ENCODE measurements around the gene TACO1. TPM values are rescaled to one million over a fixed set of nuclear protein-coding genes. Genes with fewer than 3 reads are reported as not detected.

Gene TACO1
- total RNA-seq, result 14.8 TPM in 2 replicates

DNA sequence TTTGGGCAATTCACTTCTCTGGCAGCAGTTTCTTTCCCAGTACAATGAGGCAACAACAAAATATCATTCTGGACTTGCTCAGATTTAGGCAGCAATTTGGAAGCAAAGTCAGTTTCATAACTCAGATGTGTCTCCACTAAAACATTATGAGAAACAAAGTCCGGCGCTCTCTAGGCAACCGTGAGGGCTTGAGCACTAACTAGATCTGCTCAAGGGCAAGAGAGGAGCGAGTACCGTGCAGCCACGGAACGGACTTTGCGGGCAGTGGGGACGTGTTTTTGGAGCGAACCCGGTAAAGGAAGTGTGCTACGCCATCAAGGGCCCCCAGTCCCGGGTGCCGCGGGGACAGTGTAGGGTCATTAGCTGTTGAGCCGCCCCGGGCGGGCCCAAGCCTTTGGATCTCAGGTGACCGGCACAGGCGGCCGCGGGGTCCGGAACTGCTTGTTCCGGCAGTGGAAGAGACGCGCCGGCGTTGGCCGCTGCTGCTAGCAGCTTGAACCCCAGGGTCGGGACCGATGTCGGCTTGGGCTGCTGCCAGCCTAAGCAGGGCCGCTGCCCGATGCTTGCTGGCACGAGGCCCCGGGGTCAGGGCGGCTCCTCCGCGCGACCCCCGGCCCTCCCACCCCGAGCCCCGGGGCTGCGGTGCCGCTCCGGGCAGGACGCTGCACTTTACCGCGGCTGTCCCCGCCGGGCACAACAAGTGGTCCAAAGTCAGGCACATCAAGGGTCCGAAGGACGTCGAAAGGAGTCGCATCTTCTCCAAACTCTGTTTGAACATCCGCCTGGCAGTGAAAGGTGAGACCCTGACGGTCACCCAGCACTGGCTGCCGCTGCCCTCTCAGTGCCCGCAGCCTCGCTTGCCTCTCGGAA lies at the start of gene TACO1:
Gene TACO1 (plus strand): TSS at position 327 of the 870 bp plus-strand sequence. CDS start 189 bp downstream, at position 516.
- peak; percentile 75 to 83 for DNase-seq (ENCODE audit: low read depth in 2 of 2)

DNA sequence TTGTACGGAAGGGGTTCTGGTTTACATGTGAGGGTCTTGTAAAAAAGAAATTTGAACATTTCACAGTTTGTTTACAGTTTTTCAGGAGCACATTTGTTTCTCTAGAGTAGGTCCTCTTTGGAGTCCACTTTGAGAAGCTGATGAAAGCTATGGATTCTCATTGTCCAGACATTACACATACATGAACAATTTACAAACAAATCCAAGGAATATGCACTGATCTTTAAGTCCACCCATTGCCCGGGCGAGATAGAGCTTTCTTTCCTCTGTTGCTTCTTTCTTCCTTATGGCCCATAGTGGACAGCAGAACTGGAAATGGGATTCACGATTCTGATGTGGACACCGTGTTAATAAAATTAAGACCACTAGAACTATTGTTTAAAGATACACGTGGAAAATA lies 48.5 kb upstream of the TACO1 start:
- no peak for DNase-seq (ENCODE audit: low read depth in 2 of 2)

DNA sequence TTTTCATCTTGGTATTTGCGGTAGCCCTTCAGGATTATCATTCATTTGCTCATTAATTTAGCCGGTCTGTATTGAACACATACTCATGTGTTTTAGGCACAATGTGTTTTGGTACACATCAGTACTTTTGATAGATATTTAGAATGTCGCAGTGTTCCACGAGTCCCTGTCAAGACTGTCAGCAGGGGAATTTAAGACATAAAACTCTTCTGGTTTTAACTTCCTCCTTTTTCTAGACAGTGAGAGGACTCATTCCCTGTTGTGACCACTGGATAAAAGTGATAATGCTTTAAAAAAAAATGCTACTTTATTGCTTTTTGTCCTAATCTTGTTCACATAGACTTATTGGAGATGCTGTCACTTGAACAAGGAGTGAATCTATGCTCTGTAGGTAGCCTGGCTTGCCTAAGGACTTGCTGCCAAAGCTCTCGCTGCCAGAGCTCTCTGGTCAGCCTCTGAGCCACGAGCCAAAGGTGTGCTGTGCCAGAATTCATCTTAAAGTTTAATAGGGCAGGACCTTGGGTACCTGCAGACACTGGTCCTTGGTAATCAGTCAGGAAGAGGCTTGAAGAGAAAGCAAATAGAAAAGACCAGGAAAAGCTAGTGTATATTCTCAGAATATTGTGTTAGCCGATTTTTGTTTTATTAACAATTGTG lies 45.1 kb upstream of the TACO1 start:
- DNase-seq (ENCODE audit: low read depth in 2 of 2), result no peak

DNA sequence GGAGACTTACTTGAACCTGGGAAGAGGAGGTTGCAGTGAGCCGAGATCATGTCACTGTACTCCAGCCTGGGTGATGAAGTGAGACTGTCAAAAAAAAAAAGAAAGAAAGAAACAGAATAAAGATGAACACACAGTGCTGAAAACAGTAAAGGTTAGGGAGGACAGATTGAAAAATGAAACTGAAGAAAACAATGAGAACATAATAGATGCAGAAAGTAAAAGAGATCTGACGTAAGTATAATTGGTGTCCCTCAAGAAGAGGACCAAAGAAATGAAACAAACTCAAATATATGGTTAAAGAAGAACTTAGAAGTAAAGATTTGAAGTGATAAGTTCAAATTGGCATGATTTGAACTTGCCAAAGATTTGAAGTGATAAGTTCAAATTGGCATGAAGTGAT lies 43.3 kb upstream of the TACO1 start:
- DNase-seq (ENCODE audit: low read depth in 2 of 2), result no peak

DNA sequence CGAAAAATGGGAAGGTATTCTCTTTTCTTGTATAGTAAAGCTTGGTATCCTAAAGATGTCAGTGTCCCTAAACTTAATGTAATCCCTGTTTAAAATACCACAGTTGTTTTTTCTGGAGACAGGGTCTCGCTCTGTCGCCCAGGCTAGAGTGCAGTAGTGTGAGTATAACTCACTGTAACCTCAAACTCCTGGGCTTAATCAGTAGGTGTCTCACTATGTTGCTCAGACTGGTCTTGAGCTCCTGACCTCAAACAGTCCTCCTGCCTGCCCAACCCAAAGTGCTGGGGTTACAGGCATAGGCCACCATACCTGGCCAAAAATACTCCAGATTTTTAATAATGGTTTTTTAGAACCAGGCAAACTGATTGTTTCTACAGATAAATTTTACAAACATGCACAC lies 42.3 kb upstream of the TACO1 start:
- DNase-seq (ENCODE audit: low read depth in 2 of 2), result no peak

DNA sequence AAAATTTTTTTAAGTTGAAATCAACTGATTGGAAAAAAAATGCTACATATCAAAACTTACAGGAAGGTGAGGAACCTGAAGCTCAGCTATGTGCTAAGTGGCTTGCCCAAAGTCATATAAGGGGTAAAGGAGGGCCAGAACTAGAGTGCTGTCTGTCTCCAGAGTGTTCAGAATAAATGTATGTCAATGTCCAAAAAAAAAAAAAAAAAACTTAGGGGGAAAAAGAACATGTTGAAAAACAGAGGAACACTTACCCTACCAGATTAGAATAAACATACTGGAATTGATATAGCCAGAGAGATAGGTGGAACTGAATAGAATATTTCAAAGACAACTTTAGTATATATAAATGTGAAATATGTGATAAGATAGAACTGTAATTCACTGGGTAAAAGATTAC lies 38.9 kb upstream of the TACO1 start:
- no peak for DNase-seq (ENCODE audit: low read depth in 2 of 2)

DNA sequence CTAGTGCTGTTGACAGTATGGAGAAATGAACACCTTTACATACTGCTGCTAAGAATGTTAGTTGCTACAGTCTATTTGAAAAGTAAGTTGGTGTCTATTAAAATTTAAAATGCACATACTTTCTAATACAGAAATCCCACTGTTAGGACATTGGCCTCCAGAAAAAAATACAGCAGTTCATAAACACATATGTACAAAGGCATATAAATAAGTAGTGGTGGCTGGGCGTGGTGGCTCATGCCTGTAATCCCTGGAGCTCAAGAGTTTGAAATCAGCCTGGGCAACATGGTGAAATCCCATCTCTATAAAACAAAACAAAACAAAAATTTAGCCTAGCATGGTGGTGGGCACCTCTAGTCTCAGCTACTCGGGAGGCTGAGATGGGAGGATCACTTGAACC lies 37.4 kb upstream of the TACO1 start:
- no peak for DNase-seq (ENCODE audit: low read depth in 2 of 2)

DNA sequence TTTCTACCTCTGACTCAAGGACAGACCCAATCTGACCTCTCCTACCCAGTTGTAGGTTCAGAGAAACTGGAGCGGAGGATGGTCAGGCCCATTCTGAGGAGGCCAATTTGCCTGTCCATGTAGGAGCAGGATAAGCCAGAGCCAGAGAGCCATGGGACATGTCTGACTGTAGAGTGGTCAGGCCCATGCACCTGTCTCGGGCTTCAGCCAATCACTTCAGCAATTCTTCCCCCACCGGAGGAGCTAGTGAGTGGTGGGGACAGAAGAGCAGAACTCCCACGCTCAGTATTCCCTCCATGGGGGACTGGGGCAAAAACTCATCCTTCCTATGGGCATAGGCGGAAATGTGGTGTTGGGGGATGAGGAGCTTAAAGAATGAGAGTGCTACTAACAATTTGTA lies 36.1 kb upstream of the TACO1 start:
- DNase-seq (ENCODE audit: low read depth in 2 of 2), result no peak

DNA sequence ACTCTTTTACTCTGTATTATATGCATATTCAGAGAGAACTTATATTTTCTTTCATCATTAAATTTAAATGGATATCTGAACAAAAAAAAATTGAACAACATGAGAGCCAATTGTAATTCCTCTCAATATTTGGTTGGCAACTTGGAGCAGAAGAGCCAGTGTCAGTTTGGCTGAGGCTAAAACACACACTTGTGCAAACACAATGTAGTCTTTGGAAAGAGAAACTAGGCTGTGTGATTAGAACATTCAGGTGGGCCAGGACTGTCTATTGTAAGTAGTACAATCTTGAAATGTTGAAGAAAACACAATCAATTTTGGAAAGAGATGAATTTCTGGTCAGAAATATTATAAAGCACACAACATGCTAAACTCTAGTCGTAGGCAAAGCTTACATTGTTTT lies 33.5 kb upstream of the TACO1 start:
- DNase-seq (ENCODE audit: low read depth in 2 of 2), result no peak

DNA sequence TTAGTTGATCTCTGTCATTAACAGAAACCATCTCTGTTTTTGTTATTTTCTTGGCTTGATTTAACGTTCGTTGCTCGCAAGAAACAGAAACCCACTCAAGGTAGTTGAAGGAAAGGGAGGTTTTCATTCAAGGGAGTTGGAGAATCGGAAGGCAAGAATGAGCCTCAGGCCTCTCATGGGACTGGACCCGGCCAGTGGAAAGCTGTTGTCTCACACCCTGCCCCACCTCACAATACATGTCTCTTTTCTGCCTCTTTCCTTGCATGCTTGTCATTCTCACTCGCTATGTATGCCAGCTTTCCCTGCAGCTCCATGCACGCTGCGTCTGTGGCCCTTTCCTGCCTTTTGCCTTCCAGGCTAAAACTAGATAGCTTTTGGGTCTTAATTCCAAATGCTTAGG lies 32.1 kb upstream of the TACO1 start:
- no peak for DNase-seq (ENCODE audit: low read depth in 2 of 2)

DNA sequence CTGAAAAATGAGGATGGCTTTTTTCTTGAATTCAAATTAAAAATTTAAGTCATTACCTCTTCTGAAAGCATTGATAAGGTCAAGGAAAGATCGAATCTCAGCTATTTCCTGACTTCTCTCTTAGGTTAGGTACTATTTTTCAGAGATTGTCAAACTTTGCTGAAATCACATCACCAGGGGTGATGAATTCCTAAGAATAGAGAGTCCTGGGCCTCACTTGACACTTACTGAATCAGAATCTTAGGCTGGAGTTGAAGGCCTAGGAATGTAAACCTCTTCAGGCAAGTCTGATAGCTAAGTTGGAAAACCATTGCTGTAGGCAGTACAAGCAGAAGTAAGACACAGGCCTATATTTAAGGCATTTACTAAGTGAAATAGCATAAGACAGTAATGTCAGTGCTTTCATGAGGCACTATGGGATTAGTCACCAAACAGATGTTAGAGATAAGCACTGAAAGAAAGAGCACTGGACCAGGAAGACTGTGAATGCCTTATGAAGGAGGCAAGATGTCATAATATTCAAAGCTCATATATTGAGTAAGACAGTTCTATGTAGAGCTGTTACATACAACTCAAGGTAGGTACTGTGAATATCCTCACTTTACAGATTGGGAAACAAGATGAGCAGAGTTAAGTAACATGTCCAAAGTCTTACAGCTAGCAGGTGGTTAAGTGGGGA lies 28.9 kb upstream of the TACO1 start:
- peak in 1 of 2 donors; percentile 48 for DNase-seq (ENCODE audit: low read depth in 2 of 2)

DNA sequence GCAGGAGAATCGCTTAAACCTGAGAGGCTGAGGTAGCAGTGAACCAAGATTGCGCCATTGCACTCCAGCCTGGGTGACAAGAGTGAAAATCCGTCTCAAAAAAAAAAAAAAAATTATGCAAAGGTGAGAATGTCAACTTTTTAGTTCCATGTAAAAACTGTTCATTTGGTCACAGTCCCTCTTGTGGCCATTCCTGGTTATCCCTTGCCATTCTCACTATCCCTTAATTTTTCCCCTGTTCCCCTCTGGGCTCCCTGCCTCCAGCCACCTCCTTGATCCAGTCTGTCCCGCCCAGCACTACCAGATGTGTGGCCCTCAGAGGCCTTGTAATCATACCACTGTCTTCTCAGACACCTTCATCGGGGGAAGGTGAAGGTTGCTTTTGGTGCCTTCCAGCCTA lies 27.1 kb upstream of the TACO1 start:
- DNase-seq (ENCODE audit: low read depth in 2 of 2), result no peak

DNA sequence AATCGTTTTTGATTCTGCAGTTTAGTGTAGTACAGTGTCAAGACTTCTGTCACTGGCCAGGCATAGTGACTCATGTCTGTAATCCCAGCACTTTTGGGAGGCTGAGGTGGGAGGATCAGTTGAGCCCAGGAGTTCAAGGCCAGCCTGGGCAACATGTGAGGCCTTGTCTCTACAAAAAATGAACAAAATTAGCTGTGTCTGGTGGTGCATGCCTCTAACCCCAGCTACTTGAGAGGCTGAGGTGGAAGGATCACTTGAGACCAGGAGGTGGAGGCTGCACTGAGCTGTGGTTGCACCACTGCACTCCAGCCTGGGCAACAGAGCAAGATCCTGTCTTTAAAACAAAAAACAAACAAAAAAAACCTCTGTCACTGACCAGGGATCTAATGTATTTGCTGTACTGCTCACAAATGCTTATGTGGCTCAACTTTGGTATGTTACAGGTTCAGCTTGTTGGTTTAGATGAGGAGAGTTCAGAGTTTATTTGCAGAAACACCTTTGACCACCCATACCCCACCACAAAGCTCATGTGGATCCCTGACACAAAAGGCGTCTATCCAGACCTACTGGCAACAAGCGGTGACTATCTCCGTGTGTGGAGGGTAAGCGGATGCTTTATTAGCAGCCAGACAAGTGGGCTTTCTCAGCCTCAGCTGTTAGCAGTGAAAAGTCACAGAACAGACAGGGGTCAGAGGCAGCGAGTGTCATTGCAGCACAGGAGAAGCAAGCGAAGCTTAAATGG lies 22.5 kb upstream of the TACO1 start:
- DNase-seq (ENCODE audit: low read depth in 2 of 2), result no peak

DNA sequence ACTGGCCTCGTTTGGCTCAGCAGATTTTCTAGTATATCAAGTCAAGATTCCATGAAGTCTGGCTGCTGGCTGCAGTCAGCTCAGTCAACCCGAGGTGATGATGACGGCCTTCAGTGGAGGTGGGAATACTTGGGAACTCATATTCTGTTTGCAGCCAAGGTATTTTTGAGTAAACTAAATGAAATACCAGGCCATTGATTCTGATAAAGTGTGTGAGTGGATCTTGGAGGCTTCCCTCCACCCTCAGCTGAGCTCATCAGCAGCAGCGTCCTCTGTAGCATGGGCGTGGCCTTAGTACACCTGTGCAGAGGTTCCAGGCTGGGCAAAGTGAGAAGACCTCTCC lies 22.0 kb upstream of the TACO1 start:
- no peak for DNase-seq (ENCODE audit: low read depth in 2 of 2)

DNA sequence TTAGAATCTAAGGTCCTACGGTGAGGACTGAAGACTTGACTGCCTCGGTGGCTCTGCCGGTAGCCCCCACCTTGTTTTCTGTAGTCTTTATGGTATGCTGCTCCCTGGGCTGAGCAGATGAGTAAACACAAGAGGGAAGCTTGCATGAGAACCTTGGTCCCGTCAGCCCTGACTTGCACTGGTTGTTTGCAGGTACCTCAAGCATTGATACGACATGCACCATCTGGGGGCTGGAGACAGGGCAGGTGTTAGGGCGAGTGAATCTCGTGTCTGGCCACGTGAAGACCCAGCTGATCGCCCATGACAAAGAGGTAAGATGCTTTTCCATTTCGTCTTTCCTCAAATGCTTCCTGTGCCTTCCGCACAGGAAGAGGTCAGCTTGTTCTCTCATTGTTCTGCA lies 21.1 kb upstream of the TACO1 start:
- DNase-seq (ENCODE audit: low read depth in 2 of 2), result peak; percentile 91 to 97

DNA sequence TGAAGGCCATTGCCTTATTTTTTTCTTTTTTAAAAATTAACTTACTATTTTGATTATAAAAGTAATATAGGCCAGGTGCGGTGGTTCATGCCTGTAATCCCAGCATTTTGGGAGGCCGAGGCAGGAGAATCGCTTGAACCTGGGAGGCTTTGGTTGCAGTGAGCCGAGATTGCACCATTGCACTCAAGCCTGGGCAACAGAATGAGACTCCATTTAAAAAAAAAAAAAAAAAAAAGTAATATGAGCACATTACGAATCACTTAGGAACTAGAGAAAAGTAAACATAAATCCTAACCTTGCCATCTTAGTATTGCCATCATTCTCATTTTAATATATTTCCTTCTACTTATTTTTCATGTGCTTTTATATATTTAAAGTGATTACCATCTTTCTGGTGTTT lies 12.9 kb upstream of the TACO1 start:
- no peak for DNase-seq (ENCODE audit: low read depth in 2 of 2)

DNA sequence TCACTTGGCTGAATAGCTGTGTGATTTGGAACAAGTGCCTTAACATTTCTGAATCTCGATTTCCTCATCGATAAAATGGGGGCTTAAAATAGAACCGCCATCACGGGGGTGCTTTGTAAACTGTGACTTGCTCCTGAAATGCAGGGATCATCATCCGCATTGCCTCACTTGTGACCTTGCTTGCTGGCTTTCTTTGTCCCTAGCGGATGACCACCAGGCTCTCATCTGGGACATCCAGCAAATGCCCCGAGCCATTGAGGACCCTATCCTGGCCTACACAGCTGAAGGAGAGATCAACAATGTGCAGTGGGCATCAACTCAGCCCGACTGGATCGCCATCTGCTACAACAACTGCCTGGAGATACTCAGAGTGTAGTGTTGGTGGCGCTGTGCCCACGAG lies 11.9 kb upstream of the TACO1 start:
- no peak for DNase-seq (ENCODE audit: low read depth in 2 of 2)

DNA sequence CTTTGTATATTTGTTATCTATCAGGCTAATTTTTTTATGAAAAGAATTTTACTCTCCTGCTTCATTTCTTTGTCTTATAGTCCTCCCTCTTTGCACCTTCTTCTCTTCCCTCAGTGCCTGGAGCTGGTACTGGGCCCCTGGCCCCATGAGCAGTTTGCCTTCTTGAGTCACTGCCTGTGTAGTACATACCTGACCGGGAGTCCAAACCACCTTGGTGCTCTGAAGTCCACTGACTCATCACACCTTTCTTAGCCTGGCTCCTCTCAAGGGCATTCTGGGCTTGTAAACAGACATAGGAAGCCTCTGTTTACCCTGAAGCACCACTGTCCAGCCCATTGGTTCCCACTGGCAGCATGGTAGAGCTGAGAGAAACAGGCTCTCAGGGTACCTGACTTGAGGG lies 11.0 kb upstream of the TACO1 start:
- no peak for DNase-seq (ENCODE audit: low read depth in 2 of 2)

DNA sequence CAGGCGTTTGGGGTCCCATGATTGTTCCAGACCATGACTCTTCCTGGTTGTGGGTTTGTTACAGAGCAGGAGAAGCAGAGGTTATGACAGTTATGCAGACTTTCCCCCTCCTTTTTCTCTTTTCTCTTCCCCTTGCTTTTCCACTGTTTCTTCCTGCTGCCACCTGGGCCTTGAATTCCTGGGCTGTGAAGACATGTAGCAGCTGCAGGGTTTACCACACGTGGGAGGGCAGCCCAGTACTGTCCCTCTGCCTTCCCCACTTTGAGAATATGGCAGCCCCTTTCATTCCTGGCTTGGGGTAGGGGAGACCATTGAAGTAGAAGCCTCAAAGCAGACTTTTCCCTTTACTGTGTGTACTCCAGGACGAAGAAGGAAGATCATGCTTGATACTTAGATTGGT lies 7.9 kb upstream of the TACO1 start:
- DNase-seq (ENCODE audit: low read depth in 2 of 2), result no peak

DNA sequence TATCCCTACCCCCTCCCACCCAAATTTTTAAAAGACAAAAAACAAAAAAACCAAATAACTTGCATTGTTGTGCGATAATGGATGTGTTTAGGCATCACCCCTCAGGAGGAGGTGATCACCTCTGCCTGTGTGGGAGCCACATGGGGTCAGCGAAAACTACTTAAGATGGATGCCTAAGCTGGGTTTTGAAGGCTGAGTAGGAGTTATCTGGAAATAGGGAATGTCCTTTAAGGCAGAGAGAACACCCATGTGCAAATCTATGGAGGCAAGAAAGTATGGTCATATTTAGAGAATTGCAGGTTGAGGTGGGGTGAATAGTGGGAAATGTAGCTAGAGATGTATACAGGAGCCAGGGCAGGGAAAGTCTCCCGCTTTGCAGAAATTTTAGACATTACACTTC lies 5.6 kb upstream of the TACO1 start:
- DNase-seq (ENCODE audit: low read depth in 2 of 2), result no peak

DNA sequence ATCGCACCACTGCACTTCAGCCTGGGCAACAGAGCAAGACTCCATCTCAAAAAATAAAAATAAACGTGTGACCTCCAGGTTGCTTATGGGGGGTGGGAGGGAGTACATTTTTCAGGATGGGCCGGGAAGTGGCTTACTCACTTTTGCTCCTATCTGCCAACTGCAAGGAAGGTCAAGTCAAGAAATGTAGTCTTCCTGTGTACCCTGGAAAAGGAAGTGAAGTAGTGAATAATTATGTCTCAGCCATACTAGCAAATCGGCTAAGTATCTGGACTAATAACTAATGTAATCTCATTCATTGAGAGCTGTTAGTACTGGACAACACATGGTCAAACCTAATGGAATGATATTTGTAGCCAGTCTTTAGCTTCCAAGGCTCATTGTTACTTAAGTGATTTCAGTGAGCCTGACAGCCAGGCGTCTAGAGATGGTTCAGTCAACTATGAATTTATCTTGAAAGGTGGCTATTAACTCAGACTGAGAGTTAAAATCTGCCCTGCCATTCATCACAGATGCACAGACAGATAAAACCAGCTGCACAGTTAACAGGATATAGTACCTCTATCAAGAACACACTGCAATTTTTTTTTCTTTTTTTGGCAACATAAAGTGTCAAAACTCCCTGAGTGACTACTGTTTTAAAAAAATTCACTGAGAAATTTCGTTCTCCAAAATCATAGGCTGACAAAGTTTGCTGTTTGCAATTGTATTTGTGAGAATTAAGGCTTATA lies 3.7 kb upstream of the TACO1 start:
- peak in 1 of 2 donors; percentile 34 for DNase-seq (ENCODE audit: low read depth in 2 of 2)

Data from dermis microvascular lymphatic vessel endothelial cell (primary cell).